Endothelial cell (in vitro differentiated cells): Measurements from ENCODE around the gene FAM53B. TPM values are rescaled to one million over a fixed set of nuclear protein-coding genes. Genes with fewer than 3 reads are reported as not detected.

Source experiments
- DNase-seq: peaks from one replicate; pipeline ENCODE4 v3.0.0; 2021; ENCODE audit warnings: low spot score
- H3K27ac Mint-ChIP-seq: one replicate; pipeline ENCODE4 v1.8.0; 2021; ENCODE audit warnings: mixed read lengths, inconsistent platforms; ENCODE audit not compliant: unreplicated experiment
- H3K27me3 Mint-ChIP-seq: one replicate; pipeline ENCODE4 v1.8.0; 2021; ENCODE audit warnings: mild to moderate bottlenecking, moderate library complexity, mixed read lengths, inconsistent platforms; ENCODE audit not compliant: unreplicated experiment
- H3K36me3 Mint-ChIP-seq: one replicate; pipeline ENCODE4 v1.8.0; 2021; ENCODE audit warnings: mild to moderate bottlenecking, low read depth, mixed read lengths, inconsistent platforms; ENCODE audit not compliant: unreplicated experiment
- H3K4me1 Mint-ChIP-seq: one replicate; pipeline ENCODE4 v1.8.0; 2021; ENCODE audit warnings: mild to moderate bottlenecking, mixed read lengths, inconsistent platforms; ENCODE audit not compliant: unreplicated experiment
- H3K4me3 Mint-ChIP-seq: one replicate; pipeline ENCODE4 v1.8.0; 2021; ENCODE audit warnings: mild to moderate bottlenecking, mixed read lengths, inconsistent platforms; ENCODE audit not compliant: unreplicated experiment
- H3K9me3 Mint-ChIP-seq: one replicate; pipeline ENCODE4 v1.8.0; 2021; ENCODE audit warnings: mixed read lengths, inconsistent platforms; ENCODE audit not compliant: unreplicated experiment
- CTCF ChIP-seq: fragments of 200-600 bp; sonication (generic); IDR thresholded peaks from one replicate; pipeline ENCODE4 v1.5.0; 2021; ENCODE audit warnings: antibody characterized with exemption; ENCODE audit not compliant: unreplicated experiment
- total RNA-seq: library from RNA; stranded (reverse); fragmentation: NEBNext Ultra II Directional; extraction: Animal tissue kit (Norgen Biotek cat#: 25700); gene quantifications from one replicate; pipeline ENCODE4 v1.2.1, GENCODE V29; 2021; ENCODE audit not compliant: unreplicated experiment

FAM53B gene
- total RNA-seq, 1 donor from 2014 or later, result 21.0 TPM

- Mint-ChIP-seq H3K4me1 (peaks cover 37% of the 10 kb centered on the region), H3K36me3 (peaks cover 5% of the 10 kb centered on the region), H3K4me3 (peak overlapping the region; percentile 29), H3K9me3 (no peaks in the 10 kb centered on the region), H3K27ac (no peak overlapping the region), H3K27me3 (peaks cover 8% of the 10 kb centered on the region)
- no peak for TF ChIP-seq CTCF
- DNase-seq, result no peak
Measured at GRCh38 chr10:124650820-124651401, 93.3 kb downstream of the FAM53B start.

DNA sequence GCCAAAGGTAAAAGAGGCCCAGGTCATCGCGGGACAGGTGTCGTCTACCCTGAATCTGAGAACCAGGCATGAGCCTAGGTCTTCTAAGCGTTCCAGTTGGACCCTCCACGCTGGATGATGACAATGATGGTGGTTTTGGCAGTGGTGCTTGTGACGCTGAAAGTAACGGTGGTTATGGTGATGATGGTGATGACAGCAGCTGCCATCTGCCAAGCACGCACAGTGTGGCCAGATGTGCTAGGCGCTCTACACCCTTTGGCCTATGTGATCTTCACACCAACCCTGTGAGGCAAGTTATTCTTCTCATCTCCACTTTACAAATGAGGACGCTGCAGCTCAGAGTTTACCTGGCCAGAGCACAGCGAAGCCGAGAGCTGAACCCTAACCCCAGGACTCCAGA lies 93.9 kb downstream of the FAM53B start:
- Mint-ChIP-seq H3K4me3 (peak overlapping the region; percentile 29), H3K27me3 (peaks cover 7% of the 10 kb centered on the region), H3K27ac (no peak overlapping the region), H3K9me3 (no peaks in the 10 kb centered on the region), H3K4me1 (peaks cover 33% of the 10 kb centered on the region), H3K36me3 (no peaks in the 10 kb centered on the region)
- TF ChIP-seq CTCF, result no peak
- DNase-seq, result no peak

DNA sequence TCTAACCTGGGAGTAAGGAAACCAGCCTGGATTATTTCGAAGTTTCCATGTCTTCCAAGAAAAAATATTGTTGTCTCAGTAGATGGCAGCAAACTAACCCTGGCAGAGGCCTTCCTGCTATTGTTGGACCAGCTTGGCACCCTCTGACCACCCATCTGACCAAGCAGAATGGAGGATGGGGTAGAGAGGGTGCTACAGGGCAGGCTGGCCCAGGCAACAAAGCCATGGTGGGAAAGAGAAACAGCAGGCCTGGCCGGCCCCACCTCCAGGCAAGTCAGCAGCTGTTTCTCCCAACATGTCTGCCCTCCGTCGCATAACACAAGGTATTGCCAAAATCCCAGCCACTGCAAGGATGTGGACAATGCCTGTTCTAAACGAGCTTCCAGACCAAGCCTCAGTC lies 95.0 kb downstream of the FAM53B start:
- Mint-ChIP-seq H3K9me3 (no peaks in the 10 kb centered on the region), H3K4me3 (no peak overlapping the region), H3K4me1 (peaks cover 36% of the 10 kb centered on the region), H3K27me3 (peaks cover 7% of the 10 kb centered on the region), H3K27ac (no peak overlapping the region), H3K36me3 (no peaks in the 10 kb centered on the region)
- no peak for DNase-seq
- no peak for TF ChIP-seq CTCF

DNA sequence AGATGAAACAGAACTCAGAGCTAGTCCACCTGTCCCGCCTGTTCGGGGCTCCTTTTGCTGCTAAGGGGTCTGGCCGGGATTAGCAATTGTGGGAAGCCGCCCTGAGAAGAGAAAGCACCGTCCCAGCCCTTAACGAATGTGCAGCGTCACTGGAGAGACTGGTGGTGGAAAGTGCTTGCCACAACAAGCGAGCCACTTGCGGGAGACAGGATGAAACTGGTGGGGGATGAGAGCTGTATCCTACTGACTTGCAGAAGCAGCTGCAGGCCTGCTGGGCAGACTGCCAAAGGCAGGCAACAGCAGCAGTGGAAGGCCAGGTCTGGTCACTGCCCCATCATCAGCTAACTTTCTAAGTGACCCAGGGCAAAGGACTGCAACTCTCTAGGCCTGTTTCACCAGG lies 95.4 kb downstream of the FAM53B start:
- H3K4me3 Mint-ChIP-seq, result no peak overlapping the region
- peak overlapping the region; percentile 17 for H3K27ac Mint-ChIP-seq
- H3K9me3 Mint-ChIP-seq, result no peaks in the 10 kb centered on the region
- H3K36me3 Mint-ChIP-seq, result no peaks in the 10 kb centered on the region
- DNase-seq, result no peak
- no peak for TF ChIP-seq CTCF
- peaks cover 35% of the 10 kb centered on the region for H3K4me1 Mint-ChIP-seq
- peaks cover 7% of the 10 kb centered on the region for H3K27me3 Mint-ChIP-seq

- H3K4me3 Mint-ChIP-seq, result no peak overlapping the region
- no peaks in the 10 kb centered on the region for H3K36me3 Mint-ChIP-seq
- no peaks in the 10 kb centered on the region for H3K9me3 Mint-ChIP-seq
- H3K27ac Mint-ChIP-seq, result peak overlapping the region; percentile 75
- DNase-seq, result no peak
- peaks cover 5% of the 10 kb centered on the region for H3K27me3 Mint-ChIP-seq
- H3K4me1 Mint-ChIP-seq, result peaks cover 37% of the 10 kb centered on the region
- no peak for TF ChIP-seq CTCF
Measured at GRCh38 chr10:124648131-124648475, 96.1 kb downstream of the FAM53B start.
